Dermis blood vessel endothelial cell (primary cell): ENCODE results near the gene CT55. TPM values are rescaled to one million over a fixed set of nuclear protein-coding genes. Genes with fewer than 3 reads are reported as not detected.

Experiments
- total RNA-seq: library from RNA; depleted of rRNA; stranded (reverse); fragments of >200 nt; gene quantifications from 2 replicates; pipeline ENCODE4 v1.2.3, GENCODE V29; 2014

Gene CT55
- total RNA-seq, 1 donor from 2014 or later: not detected

Other genes with a start within 250 kb of the CT55 start
- 1.4 and 2.6 TPM in 2 replicates for gene SMIM10, start 180.4 kb downstream of the CT55 start, total RNA-seq
- 4.6 and 5.9 TPM in 2 replicates for gene RTL8B, start 148.9 kb downstream of the CT55 start, total RNA-seq
- 22.8 and 28.8 TPM in 2 replicates for gene RTL8C, start 139.0 kb downstream of the CT55 start, total RNA-seq
- gene RTL8A, start 119.3 kb downstream of the CT55 start, total RNA-seq: 4.3 and 6.0 TPM in 2 replicates
- 0.09 and 0.17 TPM in 2 replicates for gene SMIM10L2B, start 72.7 kb downstream of the CT55 start, total RNA-seq
- not detected in 2 replicates for gene ETDB, start 50.9 kb downstream of the CT55 start, total RNA-seq
- not detected in 2 replicates for gene ETDA, start 80.7 kb upstream of the CT55 start, total RNA-seq
- gene ETDC, start 138.1 kb upstream of the CT55 start, total RNA-seq: not detected in 2 replicates
- 10.0 and 12.3 TPM in 2 replicates for gene ZNF75D, start 172.7 kb upstream of the CT55 start, total RNA-seq
- gene ZNF449, start 173.4 kb upstream of the CT55 start, total RNA-seq: 9.3 and 17.5 TPM in 2 replicates